NT2/D1 (cell line): ENCODE results near the gene GCDH.

Experiments used
- SUZ12 ChIP-seq: IDR thresholded peaks from 2 replicates; pipeline ENCODE4 v1.6.1; 2011; ENCODE audit not compliant: insufficient read length, insufficient read depth; ENCODE audit errors: extremely low read depth
- YY1 ChIP-seq: IDR thresholded peaks from 2 replicates; pipeline ENCODE4 v1.6.1; 2011; ENCODE audit not compliant: insufficient read length, insufficient read depth
- ZNF274 ChIP-seq: IDR thresholded peaks from 2 replicates; pipeline ENCODE4 v1.6.1; 2011; ENCODE audit warnings: mild to moderate bottlenecking, low read depth, low read length

DNA sequence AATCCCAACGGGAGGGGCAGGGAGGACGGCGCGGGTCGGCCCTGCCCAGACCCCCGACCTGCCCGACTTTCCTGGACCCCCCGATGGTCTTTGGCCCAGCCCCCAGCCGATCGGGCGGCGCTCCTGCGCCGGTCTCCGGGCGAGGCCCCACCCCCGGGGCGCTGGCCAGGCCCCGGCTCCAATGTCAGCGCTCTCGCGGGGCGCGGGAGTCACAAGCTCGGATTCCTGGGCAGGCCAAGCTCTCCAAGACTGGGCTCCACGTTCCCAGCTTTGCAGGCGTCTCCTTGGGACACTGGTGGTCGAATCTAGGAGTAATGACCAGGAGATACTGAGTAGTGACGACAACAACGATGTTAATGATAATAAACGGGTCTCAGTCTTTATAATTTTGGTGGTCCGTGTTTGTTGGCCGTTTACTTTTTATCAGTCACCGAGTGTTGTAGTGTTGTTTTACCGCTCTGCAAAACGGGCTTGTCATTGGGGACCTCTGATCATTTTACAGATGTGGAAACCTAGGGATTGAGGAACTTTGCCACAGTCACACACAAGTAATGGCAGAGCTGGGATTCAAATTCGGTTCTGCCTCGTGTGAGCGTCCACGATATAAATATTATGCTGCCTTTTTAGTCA, 55.2 kb downstream of the GCDH start:
- TF ChIP-seq SUZ12 (no peak), YY1 (no peak), ZNF274 (no peak)
